K562 (cell line): ENCODE results near the gene MXD3. TPM values are rescaled to one million over a fixed set of nuclear protein-coding genes. Genes with fewer than 3 reads are reported as not detected.
A peak's percentile ranks its signal among the peaks of the same experiment; 100 is the strongest.

Experiments used
- AFF1 ChIP-seq, 2 experiments: fragments of 450-650 bp; IDR thresholded peaks; 2 replicates each; pipeline ENCODE4 v1.6.1; 2018; ENCODE audit warnings: mild to moderate bottlenecking in 2 of 2, low read depth in 1 of 2; ENCODE audit not compliant: partially characterized antibody in 2 of 2
- CHD4 ChIP-seq: fragments of 200-600 bp; sonication (generic); IDR thresholded peaks from 3 replicates; pipeline ENCODE4 v1.6.1; 2012; ENCODE audit warnings: low read depth, mild to moderate bottlenecking, mixed read lengths, low read length, inconsistent platforms; ENCODE audit not compliant: insufficient read depth, insufficient replicate concordance, poor library complexity, severe bottlenecking
- DMBX1 ChIP-seq: fragments of 250-450 bp; sonication (Bioruptor Pico); IDR thresholded peaks from 2 replicates; pipeline ENCODE4 v1.8.0; 2022; ENCODE audit warnings: inconsistent platforms, mild to moderate bottlenecking, moderate library complexity, borderline replicate concordance
- KLF1 ChIP-seq: fragments of 450-650 bp; IDR thresholded peaks from 2 replicates; pipeline ENCODE4 v1.6.1; 2016; ENCODE audit warnings: missing genetic modification characterization, missing compliant biosample characterization
- MXI1 ChIP-seq: IDR thresholded peaks from 2 replicates; pipeline ENCODE4 v1.6.1; 2011; ENCODE audit warnings: low read depth, mild to moderate bottlenecking, improper control_type of control experiment, low read length
- PHB2 ChIP-seq: fragments of 450-650 bp; IDR thresholded peaks from 2 replicates; pipeline ENCODE4 v1.6.1; 2017; ENCODE audit warnings: low read depth
- RERE ChIP-seq: sonication (generic); formaldehyde crosslinking; IDR thresholded peaks from 2 replicates; pipeline ENCODE4 v1.8.0; 2023; ENCODE audit warnings: missing genetic modification reagents, mild to moderate bottlenecking, borderline replicate concordance
- STAT5A ChIP-seq: IDR thresholded peaks from 2 replicates; pipeline ENCODE4 v1.6.1; 2012; ENCODE audit warnings: low read length, inconsistent platforms, borderline replicate concordance
- ZNF347 ChIP-seq: fragments of 450-650 bp; formaldehyde crosslinking; IDR thresholded peaks from 2 replicates; pipeline ENCODE4 v1.4.0; 2020; ENCODE audit warnings: low read depth, mild to moderate bottlenecking, moderate library complexity
- ZNF655 ChIP-seq: fragments of 250-450 bp; sonication (Bioruptor Pico); IDR thresholded peaks from 2 replicates; pipeline ENCODE4 v1.5.0; 2021
- polyA plus RNA-seq, 8 experiments: library from polyadenylated mRNA; depleted of rRNA in 4 of 8; stranded (reverse) in 5 of 8; unstranded in 3 of 8; fragments of >200 nt; fragmentation: Nextera tagmentation in 2 of 8; fragmentation: Illumina TruSeq in 1 of 8; extraction: Ambion mirVana in 2 of 8; extraction: Trizol in 1 of 8; gene quantifications; 2 replicates each; pipeline versions ENCODE4 v1.2.1 to v1.2.3, GENCODE V29; 2011 to 2014; ENCODE audit warnings: inconsistent platforms in 1 of 8, missing spikeins in 1 of 8
- total RNA-seq, 7 experiments: library from RNA; depleted of rRNA in 6 of 7; stranded (reverse); fragments of >200 nt in 6 of 7; fragmentation: Illumina TruSeq in 2 of 7; extraction: Trizol in 2 of 7; gene quantifications; 2 replicates each; pipeline versions ENCODE4 v1.2.1 to v1.2.3, GENCODE V29; 2011 to 2021; ENCODE audit warnings: low replicate concordance in 1 of 7
- TF ChIP-seq, protein P1 (sequence below): fragments of 250-450 bp; sonication (Bioruptor Pico); IDR thresholded peaks from 2 replicates; pipeline ENCODE4 v1.4.0; 2020
- TF ChIP-seq, protein P2 (sequence below): fragments of 250-450 bp; sonication (Bioruptor Pico); IDR thresholded peaks from 2 replicates; pipeline ENCODE4 v1.8.0; 2021; ENCODE audit warnings: moderate library complexity, mild to moderate bottlenecking, inconsistent platforms

MXD3 gene
- total and polyA plus RNA-seq, 9 of the 15 experiments (the other 6 are each of a cell fraction or from before 2014, with no cell fraction given): 0.28 to 24.8 (median 4.5) TPM

DNA sequence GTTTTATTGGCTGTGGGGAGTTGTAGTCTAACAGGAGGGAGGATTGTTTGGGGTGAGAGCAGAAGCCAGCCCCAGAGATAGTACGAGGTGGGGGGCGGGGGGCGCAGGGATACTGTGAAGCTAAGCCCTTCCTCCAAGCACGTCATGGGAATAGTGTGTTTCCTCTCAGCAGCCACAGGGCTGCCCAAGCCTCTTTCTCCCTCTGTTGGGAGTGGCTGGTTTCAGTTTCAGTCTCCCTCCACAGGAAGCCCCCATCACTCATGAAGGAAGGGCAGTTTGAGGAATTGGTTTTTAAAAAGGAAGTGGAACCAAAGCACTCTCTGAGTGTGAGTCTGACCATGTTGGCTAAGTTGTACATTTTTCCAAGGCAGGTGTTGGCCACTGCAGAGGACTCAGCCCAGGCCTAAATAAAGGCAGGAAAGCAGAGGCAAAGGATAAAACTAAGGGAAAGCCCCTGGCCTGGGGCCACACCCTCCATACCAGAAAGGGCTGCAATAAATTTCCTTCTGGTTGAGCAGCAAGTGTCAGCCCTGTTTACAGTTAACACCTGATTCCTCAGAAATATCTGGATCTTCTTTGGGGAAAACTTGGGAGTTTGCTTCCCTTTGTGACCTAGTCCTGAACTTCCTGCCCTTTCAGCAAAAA, 11.3 kb downstream of the MXD3 start (continued):
- TF ChIP-seq MXI1: no peak
- TF ChIP-seq, protein P1, sequence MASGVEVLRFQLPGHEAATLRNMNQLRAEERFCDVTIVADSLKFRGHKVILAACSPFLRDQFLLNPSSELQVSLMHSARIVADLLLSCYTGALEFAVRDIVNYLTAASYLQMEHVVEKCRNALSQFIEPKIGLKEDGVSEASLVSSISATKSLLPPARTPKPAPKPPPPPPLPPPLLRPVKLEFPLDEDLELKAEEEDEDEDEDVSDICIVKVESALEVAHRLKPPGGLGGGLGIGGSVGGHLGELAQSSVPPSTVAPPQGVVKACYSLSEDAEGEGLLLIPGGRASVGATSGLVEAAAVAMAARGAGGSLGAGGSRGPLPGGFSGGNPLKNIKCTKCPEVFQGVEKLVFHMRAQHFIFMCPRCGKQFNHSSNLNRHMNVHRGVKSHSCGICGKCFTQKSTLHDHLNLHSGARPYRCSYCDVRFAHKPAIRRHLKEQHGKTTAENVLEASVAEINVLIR (CRISPR knock-in tag): 0 out of 2 replicates have a peak, but pooled peaks have one; percentile 38
- no peak for TF ChIP-seq KLF1 (tag)
- TF ChIP-seq ZNF347 (CRISPR knock-in tag): no peak
- TF ChIP-seq, protein P2, sequence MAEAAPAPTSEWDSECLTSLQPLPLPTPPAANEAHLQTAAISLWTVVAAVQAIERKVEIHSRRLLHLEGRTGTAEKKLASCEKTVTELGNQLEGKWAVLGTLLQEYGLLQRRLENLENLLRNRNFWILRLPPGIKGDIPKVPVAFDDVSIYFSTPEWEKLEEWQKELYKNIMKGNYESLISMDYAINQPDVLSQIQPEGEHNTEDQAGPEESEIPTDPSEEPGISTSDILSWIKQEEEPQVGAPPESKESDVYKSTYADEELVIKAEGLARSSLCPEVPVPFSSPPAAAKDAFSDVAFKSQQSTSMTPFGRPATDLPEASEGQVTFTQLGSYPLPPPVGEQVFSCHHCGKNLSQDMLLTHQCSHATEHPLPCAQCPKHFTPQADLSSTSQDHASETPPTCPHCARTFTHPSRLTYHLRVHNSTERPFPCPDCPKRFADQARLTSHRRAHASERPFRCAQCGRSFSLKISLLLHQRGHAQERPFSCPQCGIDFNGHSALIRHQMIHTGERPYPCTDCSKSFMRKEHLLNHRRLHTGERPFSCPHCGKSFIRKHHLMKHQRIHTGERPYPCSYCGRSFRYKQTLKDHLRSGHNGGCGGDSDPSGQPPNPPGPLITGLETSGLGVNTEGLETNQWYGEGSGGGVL: no peak
- no peak for TF ChIP-seq ZNF655 (CRISPR knock-in tag)
- no peak for TF ChIP-seq CHD4
- TF ChIP-seq AFF1 (IDR thresholded peaks at IDR 0.05; ENCODE audit: low read depth in 1 of 2, partially characterized antibody in 2 of 2): no peak
- TF ChIP-seq PHB2: no peak
- no peak for TF ChIP-seq DMBX1 (CRISPR knock-in tag)
- TF ChIP-seq RERE (CRISPR knock-in tag): no peak
- TF ChIP-seq STAT5A: no peak
